Esophagus mucosa (tissue), 1 donor: ENCODE data around the gene HAUS8. TPM values are rescaled to one million over a fixed set of nuclear protein-coding genes. Genes with fewer than 3 reads are reported as not detected.

Experiments
- ATAC-seq: fragments of 200-7000 bp; cut with Tn5 transposase; one replicate; pipeline ENCODE4 v1.9.1; 2020
- total RNA-seq: library from RNA; stranded (reverse); gene quantifications from one replicate; pipeline ENCODE4 v1.2.4, GENCODE V29; 2023
- donor health status: DM: yes; HTN: yes; CAD: no.

The HAUS8 gene
- total RNA-seq, 1 donor from 2014 or later: 6.1 TPM

GRCh38 chr19:17075864-17076542 lies 751 bp upstream of the HAUS8 start:
- ATAC-seq: no peak

DNA sequence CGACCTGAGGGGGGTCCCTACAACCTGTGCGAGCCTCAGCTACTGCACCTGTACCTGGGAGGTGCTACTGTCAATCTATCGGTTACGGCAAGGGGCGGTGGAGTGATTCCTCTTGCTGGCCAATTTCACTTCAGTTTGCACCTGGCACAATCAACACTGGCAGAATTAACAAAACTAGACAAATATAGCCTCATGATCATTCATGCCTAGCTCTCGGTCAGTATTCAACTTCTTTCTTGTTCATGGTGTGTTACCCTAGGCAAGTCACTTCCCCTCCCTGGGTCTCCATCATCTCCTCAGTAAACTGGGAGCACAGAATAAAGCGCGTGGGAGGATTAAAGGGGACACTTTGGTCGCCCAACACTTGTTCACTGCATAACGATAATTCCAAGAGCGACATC lies 618 bp downstream of the HAUS8 start:
- no peak for ATAC-seq

DNA sequence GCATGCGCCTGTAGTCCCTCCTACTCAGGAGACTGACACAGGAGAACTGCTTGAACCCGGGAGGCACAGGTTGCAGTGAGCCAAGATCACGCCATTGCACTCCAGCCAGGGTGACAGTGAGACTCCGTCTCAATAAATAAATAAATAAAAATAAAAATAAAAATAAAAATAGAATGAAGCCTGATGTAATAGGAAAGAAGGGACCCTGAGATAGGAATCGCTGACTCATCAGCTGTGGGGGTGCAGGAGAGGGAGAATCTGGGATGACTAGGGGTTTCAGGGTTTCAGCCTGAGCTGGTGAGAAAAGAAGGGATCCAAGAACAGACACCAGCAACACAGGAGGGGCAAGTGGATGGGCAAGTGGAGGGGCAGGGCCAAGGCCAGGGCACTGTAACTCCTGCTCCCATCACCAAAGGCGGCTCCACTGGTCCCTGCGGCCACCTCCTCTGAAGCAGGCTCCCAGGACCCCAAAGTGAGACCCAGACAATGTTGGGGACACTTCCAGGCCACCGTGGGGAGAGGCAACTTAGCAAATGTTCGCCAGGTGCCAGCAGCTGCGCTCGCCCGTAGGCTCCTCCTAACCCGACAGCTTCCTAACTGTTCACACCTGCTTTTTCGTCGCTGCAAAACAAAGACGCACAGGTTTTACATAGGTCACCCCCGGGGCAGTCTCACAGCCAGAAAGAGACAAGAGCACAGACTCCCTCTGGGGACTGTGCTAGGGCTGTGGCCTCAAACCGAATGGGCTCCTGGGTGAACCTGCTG lies 1.2 kb downstream of the HAUS8 start:
- ATAC-seq: no peak

- no peak for ATAC-seq
Measured at GRCh38 chr19:17070912-17071311, 4.3 kb downstream of the HAUS8 start.

GRCh38 chr19:17070421-17070820 lies 4.8 kb downstream of the HAUS8 start:
- no peak for ATAC-seq

DNA sequence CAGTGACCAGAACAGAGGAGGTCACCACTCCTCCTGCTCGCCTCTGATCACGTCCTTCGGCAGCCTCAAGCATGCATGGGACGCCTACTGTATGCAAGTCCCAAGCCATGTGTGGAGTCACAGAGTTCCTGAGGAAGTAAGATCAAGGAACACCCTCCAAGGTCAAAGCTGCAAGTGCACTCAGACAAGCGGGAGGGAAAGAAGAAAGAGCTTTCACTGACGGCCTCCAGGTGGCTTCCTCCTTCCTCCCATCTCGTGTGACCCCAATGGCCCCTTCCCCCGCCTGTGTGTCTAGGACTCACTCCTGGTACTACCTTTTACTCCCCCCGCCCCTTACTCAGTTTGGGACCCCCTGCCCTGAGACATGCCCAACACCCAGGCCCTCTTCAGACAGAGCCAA lies 6.1 kb downstream of the HAUS8 start:
- no peak for ATAC-seq

DNA sequence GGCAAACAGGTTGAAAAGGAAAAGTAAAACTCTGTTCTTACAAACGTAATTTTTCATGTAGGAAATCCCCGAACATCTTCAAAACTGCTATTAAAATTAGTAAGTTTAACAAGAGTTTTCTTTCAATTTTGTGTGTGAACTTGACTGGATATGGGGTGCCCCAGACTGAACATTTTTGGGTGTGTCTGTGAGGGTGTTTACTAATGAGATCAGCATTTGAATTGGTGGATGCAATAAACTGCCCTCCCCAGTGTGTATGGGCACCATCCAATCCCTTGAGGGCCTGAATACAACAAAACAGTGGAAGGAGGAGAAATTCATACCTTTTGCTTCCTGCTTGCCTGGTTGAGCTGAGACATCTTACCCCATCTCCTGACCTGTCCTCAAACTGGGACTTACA lies 11.8 kb downstream of the HAUS8 start:
- no peak for ATAC-seq

DNA sequence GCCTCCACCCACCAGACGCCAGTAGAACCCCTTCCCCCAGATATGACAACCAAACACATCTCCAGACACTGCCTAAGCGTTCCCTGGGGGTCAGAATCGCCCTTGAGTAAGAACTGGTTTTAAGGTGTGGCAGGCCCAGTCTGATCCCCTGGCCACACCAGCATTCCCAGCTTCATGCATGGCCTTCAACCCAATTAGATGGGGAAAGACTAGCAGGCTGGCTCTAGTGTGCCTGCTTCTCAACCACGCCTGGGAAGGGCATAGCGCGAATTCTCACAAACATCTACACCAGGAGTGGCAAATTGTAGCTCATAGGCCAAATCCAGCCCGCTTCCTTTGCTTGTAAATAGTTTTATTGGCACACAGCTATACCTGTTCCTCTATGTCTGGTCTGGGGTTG lies 13.6 kb downstream of the HAUS8 start:
- peak; percentile 43 for ATAC-seq

- ATAC-seq: no peak
Measured at GRCh38 chr19:17061205-17061604, 14.0 kb downstream of the HAUS8 start.

DNA sequence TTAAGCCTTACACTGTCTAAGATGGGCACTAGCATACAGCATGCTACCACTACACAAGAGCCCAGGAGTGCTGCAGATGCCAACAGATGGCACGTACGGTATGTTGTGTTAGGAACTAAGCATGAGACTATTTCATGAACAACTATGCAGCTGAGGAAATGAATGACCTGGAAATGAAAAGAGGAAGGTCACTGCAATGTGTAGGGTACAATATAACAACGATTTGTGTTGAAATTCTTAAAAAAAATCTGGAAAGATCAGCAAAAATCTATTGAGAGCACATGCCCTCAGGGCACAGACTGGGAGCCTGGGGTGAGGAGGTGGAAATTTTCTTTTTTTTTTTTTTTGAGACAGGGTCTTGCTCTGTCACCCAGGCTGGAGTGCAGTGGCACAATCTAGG lies 14.4 kb downstream of the HAUS8 start:
- ATAC-seq: no peak

DNA sequence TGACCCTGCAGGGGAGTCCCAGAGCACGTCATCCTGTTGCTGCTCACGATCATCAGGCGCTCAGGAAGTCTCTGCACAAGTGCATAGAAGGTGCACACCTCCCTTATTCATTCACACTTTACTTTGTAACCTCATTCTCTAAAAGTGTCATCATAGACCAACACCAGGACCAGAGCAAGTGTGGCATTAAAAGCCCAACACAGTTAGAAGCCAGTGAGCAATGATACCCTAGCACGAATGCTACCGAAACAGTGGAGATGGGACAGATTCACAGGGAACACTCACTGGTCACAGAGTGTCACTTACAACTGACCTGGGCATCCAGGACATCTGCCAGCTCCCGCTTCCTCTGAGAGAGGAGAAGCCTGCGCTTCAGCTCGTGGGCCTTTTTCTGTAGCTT lies 17.0 kb downstream of the HAUS8 start:
- ATAC-seq: no peak

- ATAC-seq: peak; percentile 6
Measured at GRCh38 chr19:17055636-17056035, 19.6 kb downstream of the HAUS8 start.

DNA sequence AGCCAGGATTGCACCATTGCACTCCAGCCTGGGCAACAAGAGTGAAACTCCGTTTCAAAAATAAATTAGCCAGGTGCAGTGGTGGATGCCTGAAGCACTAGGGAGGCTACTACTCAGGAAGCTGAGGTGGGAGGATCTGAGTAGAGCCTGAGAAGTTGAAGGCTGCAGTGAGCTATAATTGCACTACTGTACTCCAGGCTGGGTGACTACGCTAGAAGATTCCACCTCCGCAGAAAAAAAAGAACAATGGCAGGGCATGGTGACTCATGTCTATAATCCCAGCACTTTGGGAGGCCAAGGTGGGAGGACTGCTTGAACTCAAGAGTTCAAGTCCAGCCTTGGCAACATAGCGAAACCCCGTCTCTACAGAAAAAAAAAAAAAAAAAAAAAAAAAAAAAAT lies 20.5 kb downstream of the HAUS8 start:
- no peak for ATAC-seq

DNA sequence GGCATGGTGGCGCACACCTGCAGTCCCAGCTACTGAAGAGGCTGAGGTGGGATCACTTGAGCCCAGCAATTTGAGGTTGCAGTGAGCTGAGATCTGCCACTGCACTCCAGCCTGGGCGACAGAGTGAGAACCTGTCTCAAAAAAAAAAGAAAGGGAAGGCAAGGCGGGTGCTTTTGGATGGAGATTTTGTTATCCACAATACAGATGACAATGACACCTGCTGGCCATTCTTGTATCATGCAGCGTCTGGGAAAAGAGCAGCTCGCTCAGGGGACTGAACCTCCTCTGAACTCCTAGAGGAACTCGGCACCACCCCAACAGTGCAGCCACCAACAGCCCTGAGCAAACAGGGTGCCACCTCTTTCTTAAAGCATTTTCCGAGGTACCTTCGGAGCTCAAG lies 22.8 kb downstream of the HAUS8 start:
- peak; percentile 56 for ATAC-seq

- ATAC-seq: peak; percentile 60
Measured at GRCh38 chr19:17049711-17050280, 25.5 kb downstream of the HAUS8 start.

DNA sequence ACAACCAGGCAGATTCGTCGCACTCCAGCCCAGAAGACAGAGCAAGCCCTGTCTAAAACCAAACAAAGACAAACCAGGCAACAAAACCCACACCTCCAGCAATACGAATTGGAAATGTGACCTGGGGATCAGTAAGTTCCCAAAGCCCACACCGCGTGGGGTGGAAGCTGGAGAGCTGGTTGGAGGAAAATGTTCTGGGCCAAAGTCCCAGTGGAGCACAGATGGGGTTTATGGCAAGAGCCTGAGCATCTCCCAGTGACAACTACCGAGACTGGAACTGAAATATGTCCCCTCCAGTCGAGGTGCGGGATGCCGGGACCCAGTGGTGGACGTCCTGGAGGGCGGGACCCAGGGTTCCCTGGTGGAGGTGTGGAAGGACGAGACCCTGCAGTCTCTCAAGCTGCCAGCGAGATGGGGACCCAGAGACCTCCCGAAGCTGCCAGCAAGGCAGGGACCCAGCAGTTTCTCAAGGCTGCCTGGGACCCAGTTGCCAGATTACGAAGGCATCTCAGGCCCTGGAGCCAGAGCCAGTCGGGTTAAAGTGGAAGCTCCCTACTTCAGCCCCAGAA lies 26.3 kb downstream of the HAUS8 start:
- ATAC-seq: no peak

- no peak for ATAC-seq
Measured at GRCh38 chr19:17045907-17046502, 29.2 kb downstream of the HAUS8 start.

- ATAC-seq: no peak
Measured at GRCh38 chr19:17043744-17044143, 31.5 kb downstream of the HAUS8 start.

DNA sequence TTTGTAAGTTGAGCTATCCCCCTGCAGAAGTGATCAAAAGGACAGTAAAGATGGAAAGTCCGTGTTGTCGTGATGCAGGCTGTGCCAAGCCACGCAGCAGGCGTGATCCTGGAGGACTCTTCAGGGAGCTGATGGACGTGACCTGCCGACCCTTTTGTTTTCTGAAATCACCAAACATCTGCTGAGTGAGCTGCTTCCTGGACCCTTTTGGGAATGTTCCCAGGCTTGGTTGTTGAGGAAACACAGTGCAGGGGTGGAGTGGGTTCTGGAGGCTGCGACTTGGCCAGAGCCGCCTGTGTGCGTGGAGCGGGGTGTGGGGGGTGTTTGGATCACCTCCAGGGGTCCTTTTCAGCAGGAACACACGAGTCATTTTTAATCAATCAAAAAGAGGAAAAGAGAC lies 33.3 kb downstream of the HAUS8 start:
- ATAC-seq: no peak

GRCh38 chr19:17037966-17038500 lies 37.2 kb downstream of the HAUS8 start:
- no peak for ATAC-seq

GRCh38 chr19:17037184-17037583 lies 38.1 kb downstream of the HAUS8 start:
- peak; percentile 13 for ATAC-seq

DNA sequence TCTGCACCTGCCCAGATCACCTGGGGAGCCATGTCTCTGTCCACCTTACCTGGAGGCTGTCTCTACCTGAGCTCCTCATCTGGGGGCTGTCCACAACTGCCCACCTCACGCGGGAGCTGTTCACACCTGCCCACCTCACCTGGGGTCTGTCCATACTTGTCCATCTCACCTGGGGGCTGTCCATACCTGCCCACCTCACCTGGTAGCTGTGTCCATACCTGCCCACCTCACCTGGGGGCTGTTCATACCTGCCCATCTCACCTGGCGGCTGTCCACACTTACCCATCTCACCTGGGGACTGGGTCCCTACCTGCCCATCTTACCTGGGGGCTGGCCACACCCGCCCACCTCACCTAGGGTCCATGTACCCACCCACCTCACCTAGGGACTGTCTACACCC lies 38.6 kb downstream of the HAUS8 start:
- ATAC-seq: no peak

- peak; percentile 32 for ATAC-seq
Measured at GRCh38 chr19:17035842-17036424, 39.3 kb downstream of the HAUS8 start.
